ENCODE results near the gene ATP2B2. TPM values are rescaled to one million over a fixed set of nuclear protein-coding genes. Genes with fewer than 3 reads are reported as not detected.

Gene ATP2B2
- total RNA-seq, 1 donor from 2014 or later = not detected

GRCh38 chr3:10351013-10351735, 154.2 kb downstream of the ATP2B2 start:
- no peak overlapping the region for H3K27ac Mint-ChIP-seq
- no peak overlapping the region for H3K4me3 Mint-ChIP-seq (ENCODE audit: low read depth)
- no peaks in the 10 kb centered on the region for H3K36me3 Mint-ChIP-seq (ENCODE audit: low read depth)
- peaks cover 1% of the 10 kb centered on the region for H3K4me1 Mint-ChIP-seq (ENCODE audit: low read depth)
- H3K27me3 Mint-ChIP-seq (ENCODE audit: low read depth) = peaks cover 3% of the 10 kb centered on the region
- intact Hi-C loops (cut with micrococcal nuclease) = no loop called here
- H3K9me3 Mint-ChIP-seq = no peaks in the 10 kb centered on the region
- DNase-seq (ENCODE audit: low spot score) = no peak

DNA sequence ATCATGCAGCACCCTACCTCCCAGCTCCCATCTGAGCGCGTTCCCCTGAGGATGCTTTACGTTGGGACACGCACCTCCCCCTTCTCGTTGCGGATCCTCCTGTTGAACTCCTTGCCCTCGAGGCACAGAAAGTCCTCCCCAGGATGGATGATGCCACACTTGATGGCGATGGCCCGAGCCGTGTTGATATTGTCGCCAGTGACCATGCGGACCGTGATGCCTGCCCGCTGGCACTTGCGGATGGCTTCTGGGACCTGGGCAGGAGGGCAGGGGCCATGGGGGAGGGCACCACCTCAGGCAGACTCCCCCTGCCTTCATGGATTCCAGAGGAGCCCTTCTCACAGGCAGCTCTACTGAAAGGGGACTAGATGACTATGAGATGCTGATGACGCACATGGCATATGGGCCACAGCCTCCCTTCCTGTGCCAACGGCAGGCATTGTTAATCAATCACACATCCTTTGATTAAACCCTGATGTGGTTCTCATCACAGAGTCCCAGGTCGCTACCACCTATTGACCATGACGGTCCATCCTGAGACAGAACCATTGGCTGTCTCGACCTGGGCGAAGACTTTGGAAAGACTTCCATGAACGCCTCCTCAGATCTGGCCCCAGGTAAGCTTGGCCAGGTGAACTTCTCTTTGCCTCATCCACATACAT, 154.9 kb downstream of the ATP2B2 start:
- intact Hi-C loops (cut with micrococcal nuclease) = no loop called here
- H3K27me3 Mint-ChIP-seq (ENCODE audit: low read depth) = peaks cover 3% of the 10 kb centered on the region
- no peaks in the 10 kb centered on the region for H3K9me3 Mint-ChIP-seq

GRCh38 chr3:10349801-10350200, 155.6 kb downstream of the ATP2B2 start:
- intact Hi-C loops (cut with micrococcal nuclease) = no loop called here
- Mint-ChIP-seq H3K4me3 (ENCODE audit: low read depth) (no peak overlapping the region), H3K27me3 (ENCODE audit: low read depth) (peaks cover 3% of the 10 kb centered on the region), H3K36me3 (ENCODE audit: low read depth) (no peaks in the 10 kb centered on the region), H3K4me1 (ENCODE audit: low read depth) (peaks cover 1% of the 10 kb centered on the region), H3K27ac (no peak overlapping the region), H3K9me3 (no peaks in the 10 kb centered on the region)
- DNase-seq (ENCODE audit: low spot score) = no peak

More for the DNA sequence above, 154.9 kb downstream of the ATP2B2 start:
- Mint-ChIP-seq H3K27ac (no peak overlapping the region), H3K4me3 (ENCODE audit: low read depth) (no peak overlapping the region), H3K4me1 (ENCODE audit: low read depth) (peaks cover 1% of the 10 kb centered on the region), H3K36me3 (ENCODE audit: low read depth) (no peaks in the 10 kb centered on the region)
- no peak for DNase-seq (ENCODE audit: low spot score)

DNA sequence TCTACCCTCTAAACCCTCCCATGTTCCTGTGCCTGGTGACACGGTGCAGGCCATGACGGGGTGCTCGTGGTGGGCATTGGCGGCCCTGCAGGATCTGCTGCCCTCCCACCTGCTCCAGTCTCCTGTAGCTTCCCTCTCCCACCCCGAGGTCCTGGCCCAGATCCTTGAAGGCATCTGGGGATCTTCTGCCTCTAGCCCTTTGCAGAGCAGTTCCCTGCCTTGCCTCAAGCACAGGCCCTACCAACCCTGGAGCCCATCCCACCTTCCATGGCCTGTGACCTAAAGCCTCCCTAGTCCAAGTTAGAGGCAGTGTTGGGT, 157.0 kb downstream of the ATP2B2 start:
- no peaks in the 10 kb centered on the region for H3K4me1 Mint-ChIP-seq (ENCODE audit: low read depth)
- H3K27ac Mint-ChIP-seq = no peak overlapping the region
- intact Hi-C loops (cut with micrococcal nuclease) = no loop called here

DNA sequence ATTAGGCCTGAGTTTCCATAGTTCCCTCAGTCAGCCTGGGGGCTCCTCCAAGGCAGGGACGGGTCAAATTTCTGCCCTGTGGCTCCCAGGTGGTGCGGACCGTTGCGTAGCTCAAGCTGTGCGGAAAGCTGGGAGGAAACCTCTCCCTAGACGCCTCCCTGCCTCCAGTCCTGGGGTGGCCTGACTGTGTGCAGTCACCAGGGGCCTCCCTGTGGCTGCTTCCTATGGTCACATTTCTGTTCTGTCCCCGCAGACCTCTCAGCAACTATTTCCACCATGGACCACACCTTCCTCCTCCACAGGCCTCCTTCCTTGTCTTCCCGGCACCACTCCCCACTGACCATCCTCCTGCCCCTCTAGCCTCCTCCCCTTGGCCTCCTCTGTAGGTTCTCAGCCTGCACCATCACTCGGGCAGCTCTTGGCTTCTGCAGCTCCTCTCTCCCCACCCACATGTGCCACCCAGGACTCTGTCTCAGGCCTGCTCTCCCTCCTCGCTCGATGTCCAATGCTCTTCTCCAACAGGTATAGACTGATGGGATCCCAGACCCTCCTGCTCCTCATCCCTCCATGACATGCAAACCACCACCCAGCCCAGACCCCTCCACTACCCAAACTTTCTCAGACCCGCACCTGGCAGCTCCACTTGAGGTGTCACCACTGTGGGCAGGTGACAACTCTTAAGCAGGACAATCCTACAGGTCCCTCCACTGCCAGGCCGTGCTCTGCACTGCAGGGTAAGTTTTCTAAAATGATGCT, 157.6 kb downstream of the ATP2B2 start:
- no peaks in the 10 kb centered on the region for H3K4me1 Mint-ChIP-seq (ENCODE audit: low read depth)
- H3K36me3 Mint-ChIP-seq (ENCODE audit: low read depth) = no peaks in the 10 kb centered on the region
- DNase-seq (ENCODE audit: low spot score) = no peak
- intact Hi-C loops (cut with micrococcal nuclease) = no loop called here
- no peak overlapping the region for H3K4me3 Mint-ChIP-seq (ENCODE audit: low read depth)
- no peaks in the 10 kb centered on the region for H3K27me3 Mint-ChIP-seq (ENCODE audit: low read depth)
- H3K27ac Mint-ChIP-seq = no peak overlapping the region
- no peaks in the 10 kb centered on the region for H3K9me3 Mint-ChIP-seq

More for the DNA sequence above, 157.0 kb downstream of the ATP2B2 start:
- peaks cover 3% of the 10 kb centered on the region for H3K27me3 Mint-ChIP-seq (ENCODE audit: low read depth)
- no peak for DNase-seq (ENCODE audit: low spot score)
- no peaks in the 10 kb centered on the region for H3K36me3 Mint-ChIP-seq (ENCODE audit: low read depth)
- no peak overlapping the region for H3K4me3 Mint-ChIP-seq (ENCODE audit: low read depth)
- H3K9me3 Mint-ChIP-seq = no peaks in the 10 kb centered on the region

GRCh38 chr3:10345911-10346310, 159.5 kb downstream of the ATP2B2 start:
- no peak overlapping the region for H3K27ac Mint-ChIP-seq
- H3K4me1 Mint-ChIP-seq (ENCODE audit: low read depth) = no peaks in the 10 kb centered on the region
- no peaks in the 10 kb centered on the region for H3K27me3 Mint-ChIP-seq (ENCODE audit: low read depth)
- H3K9me3 Mint-ChIP-seq = no peaks in the 10 kb centered on the region
- DNase-seq (ENCODE audit: low spot score) = no peak
- intact Hi-C loops (cut with micrococcal nuclease) = loop anchor here (2.0 kb wide), 1 partner anchor 393 kb away; no protein-coding TSS in a partner anchor
- H3K36me3 Mint-ChIP-seq (ENCODE audit: low read depth) = no peaks in the 10 kb centered on the region
- no peak overlapping the region for H3K4me3 Mint-ChIP-seq (ENCODE audit: low read depth)

DNA sequence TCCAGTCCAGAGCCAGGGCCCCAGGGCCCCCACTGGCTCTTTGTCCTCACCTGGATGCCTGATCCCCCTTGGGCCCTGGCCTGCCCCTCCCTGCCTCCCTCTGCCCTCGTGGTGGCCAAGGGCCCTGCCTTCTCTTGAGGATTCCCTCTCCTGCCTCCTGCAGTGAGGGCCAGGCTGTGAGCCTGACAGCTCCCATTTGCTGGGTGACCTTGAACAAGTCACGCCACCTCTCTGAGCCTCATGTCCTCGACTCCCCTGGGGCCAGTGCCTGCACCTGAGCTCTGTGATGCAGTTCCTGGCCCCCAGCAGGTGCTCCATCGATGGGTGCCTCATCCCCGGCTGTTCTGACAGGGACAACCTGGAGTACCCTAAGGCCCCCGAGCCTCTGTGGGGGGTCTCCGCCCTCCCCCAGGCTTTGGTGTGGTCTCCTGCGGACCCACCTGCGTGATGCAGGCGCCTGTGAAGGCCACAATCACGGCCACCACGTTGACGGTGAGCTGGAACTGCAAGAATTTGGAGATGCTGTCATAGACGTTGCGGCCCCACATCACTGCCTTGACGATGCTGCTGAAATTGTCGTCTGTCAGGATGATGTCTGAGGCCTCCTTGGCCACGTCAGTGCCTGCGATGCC, 160.3 kb downstream of the ATP2B2 start:
- intact Hi-C loops (cut with micrococcal nuclease) = loop anchor here (2.0 kb wide), 1 partner anchor 394 kb away; no protein-coding TSS in a partner anchor

GRCh38 chr3:10344147-10344943, 161.0 kb downstream of the ATP2B2 start:
- H3K36me3 Mint-ChIP-seq (ENCODE audit: low read depth) = no peaks in the 10 kb centered on the region
- H3K4me3 Mint-ChIP-seq (ENCODE audit: low read depth) = no peak overlapping the region

More for the DNA sequence above, 160.3 kb downstream of the ATP2B2 start:
- no peaks in the 10 kb centered on the region for H3K4me1 Mint-ChIP-seq (ENCODE audit: low read depth)
- H3K9me3 Mint-ChIP-seq = no peaks in the 10 kb centered on the region
- no peak overlapping the region for H3K27ac Mint-ChIP-seq
- H3K36me3 Mint-ChIP-seq (ENCODE audit: low read depth) = no peaks in the 10 kb centered on the region
- H3K4me3 Mint-ChIP-seq (ENCODE audit: low read depth) = no peak overlapping the region
- DNase-seq (ENCODE audit: low spot score) = no peak
- no peaks in the 10 kb centered on the region for H3K27me3 Mint-ChIP-seq (ENCODE audit: low read depth)

DNA sequence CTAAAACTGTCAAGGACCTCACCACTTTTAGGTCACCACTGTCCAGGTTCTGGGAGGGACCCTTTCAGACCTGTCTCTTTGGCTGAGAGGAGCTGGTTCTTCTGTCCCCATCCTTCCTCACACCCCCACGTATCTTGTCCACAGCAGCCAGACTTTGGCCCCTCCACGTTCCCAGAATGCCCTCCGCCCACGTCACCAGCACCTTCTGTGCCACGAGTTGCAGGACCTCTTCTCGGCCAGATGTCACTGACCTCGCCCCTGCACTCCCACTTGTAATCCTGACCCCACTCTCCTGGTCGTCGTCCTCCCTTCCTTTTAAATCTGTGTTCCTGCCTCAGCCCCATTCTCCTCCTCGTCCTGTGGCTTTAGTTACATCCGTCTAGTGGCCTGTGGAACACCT, 161.9 kb downstream of the ATP2B2 start:
- no peak overlapping the region for H3K4me3 Mint-ChIP-seq (ENCODE audit: low read depth)
- DNase-seq (ENCODE audit: low spot score) = no peak
- intact Hi-C loops (cut with micrococcal nuclease) = no loop called here
- H3K27ac Mint-ChIP-seq = no peak overlapping the region
- no peaks in the 10 kb centered on the region for H3K27me3 Mint-ChIP-seq (ENCODE audit: low read depth)
- no peaks in the 10 kb centered on the region for H3K36me3 Mint-ChIP-seq (ENCODE audit: low read depth)
- H3K9me3 Mint-ChIP-seq = no peaks in the 10 kb centered on the region
- H3K4me1 Mint-ChIP-seq (ENCODE audit: low read depth) = no peaks in the 10 kb centered on the region

More at GRCh38 chr3:10344147-10344943, 161.0 kb downstream of the ATP2B2 start:
- H3K4me1 Mint-ChIP-seq (ENCODE audit: low read depth) = no peaks in the 10 kb centered on the region
- H3K27ac Mint-ChIP-seq = no peak overlapping the region
- no peaks in the 10 kb centered on the region for H3K27me3 Mint-ChIP-seq (ENCODE audit: low read depth)
- DNase-seq (ENCODE audit: low spot score) = peak; percentile 34
- no peaks in the 10 kb centered on the region for H3K9me3 Mint-ChIP-seq
- intact Hi-C loops (cut with micrococcal nuclease) = loop anchor here (2.0 kb wide), 1 partner anchor 394 kb away; no protein-coding TSS in a partner anchor

DNA sequence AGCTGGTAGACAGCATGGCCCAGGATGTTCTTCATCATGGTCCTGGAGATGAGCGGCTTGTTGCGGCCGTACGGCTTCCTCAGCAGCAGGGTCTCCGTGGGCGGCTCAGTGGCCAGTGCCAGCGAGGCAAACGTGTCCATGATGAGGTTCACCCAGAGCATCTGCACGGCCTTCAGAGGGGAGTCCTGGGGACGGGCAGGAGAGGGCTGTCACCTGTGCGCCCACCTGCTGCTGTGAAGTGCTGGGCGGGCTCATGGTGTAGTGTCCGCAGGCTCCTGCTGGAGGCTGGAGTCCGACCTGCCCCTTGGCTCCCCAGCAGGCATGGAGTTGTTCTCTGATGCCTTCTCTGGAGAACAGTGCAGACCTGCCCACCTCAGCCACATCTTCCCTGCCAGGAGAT, 162.6 kb downstream of the ATP2B2 start:
- no peak for DNase-seq (ENCODE audit: low spot score)
- Mint-ChIP-seq H3K4me1 (ENCODE audit: low read depth) (no peaks in the 10 kb centered on the region), H3K27me3 (ENCODE audit: low read depth) (no peaks in the 10 kb centered on the region), H3K9me3 (no peaks in the 10 kb centered on the region), H3K4me3 (ENCODE audit: low read depth) (no peak overlapping the region), H3K27ac (no peak overlapping the region), H3K36me3 (ENCODE audit: low read depth) (no peaks in the 10 kb centered on the region)
- intact Hi-C loops (cut with micrococcal nuclease) = no loop called here

- Mint-ChIP-seq H3K4me3 (ENCODE audit: low read depth) (no peak overlapping the region), H3K4me1 (ENCODE audit: low read depth) (no peaks in the 10 kb centered on the region), H3K9me3 (no peaks in the 10 kb centered on the region), H3K36me3 (ENCODE audit: low read depth) (no peaks in the 10 kb centered on the region), H3K27ac (no peak overlapping the region), H3K27me3 (ENCODE audit: low read depth) (no peaks in the 10 kb centered on the region)
- DNase-seq (ENCODE audit: low spot score) = no peak
- intact Hi-C loops (cut with micrococcal nuclease) = no loop called here
Measured at GRCh38 chr3:10341901-10342398, 163.4 kb downstream of the ATP2B2 start.

DNA sequence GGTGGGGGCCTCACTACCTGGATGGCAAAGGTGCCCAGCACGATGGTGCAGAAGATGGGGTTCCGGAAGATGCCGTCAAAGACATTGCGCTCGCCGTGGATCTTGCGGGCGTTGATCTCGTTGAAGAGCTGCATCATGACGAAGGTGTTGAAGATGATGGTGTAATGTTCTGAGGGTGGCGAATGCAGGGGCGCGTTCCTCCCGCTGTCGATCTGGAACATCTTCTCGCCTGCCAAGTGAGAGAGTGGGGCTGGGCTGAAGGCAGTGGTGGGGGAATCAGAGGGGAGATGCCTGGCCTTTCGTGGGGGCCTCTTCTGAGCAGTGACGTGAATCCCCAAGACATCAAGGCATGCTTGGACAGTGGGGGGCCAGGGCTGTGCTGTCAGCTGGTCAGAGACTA, 164.9 kb downstream of the ATP2B2 start:
- Mint-ChIP-seq H3K4me3 (ENCODE audit: low read depth) (no peak overlapping the region), H3K27me3 (ENCODE audit: low read depth) (no peaks in the 10 kb centered on the region), H3K9me3 (no peaks in the 10 kb centered on the region), H3K36me3 (ENCODE audit: low read depth) (no peaks in the 10 kb centered on the region), H3K4me1 (ENCODE audit: low read depth) (no peaks in the 10 kb centered on the region), H3K27ac (no peak overlapping the region)
- intact Hi-C loops (cut with micrococcal nuclease) = no loop called here
- no peak for DNase-seq (ENCODE audit: low spot score)

All from activated T-helper 2 cell treated with anti-CD3 and anti-CD28 coated beads, Interferon-gamma antibody, Interleukin-2, Interleukin-4, amounts not matched to agents 10 μg/mL and 5 μg/mL and 100 μg/mL, durations not matched to agents 14 hours and 24 hours and 36 hours (primary cell).